Measurements from ENCODE around the gene PLCL1.

The PLCL1 gene

DNA sequence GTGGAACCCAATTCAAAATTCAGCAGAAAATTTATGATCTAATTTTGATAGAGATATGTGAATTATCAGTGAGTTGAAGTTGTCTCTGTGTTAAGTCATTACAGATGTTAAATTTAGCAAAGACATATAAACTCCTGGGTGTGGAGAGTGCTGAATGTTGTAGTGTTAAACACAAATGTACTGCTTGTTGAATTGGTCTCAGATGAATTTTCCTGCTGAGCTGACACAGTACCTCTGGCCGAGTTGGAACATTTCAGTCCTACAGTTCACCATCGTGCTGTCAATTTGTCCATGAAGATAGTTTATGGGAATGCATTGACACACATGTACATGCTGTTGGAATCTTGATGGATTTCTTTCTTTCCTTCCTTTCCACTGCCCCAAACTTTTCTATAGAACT, 255.9 kb downstream of the PLCL1 start:
- no peak for DNase-seq (ENCODE audit: low read depth in 3 of 3)

DNA sequence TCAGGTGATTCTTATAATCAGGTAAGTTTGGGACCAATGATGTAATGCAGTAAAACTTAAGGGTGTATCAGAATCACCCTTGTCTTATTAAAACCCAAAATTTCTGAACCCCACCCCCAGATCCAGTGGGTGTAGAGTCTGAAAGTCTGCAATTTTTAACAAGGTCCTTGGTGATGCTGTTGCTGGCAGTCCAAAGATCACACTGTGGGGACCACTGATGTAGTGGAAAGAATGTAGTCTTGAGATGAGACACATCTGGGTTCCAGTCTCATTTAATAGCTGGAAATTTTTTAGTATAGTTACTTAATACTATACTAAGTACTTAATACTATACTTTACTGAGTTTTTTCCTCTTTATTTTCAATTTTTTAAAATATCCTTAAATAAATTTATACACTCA, 258.4 kb downstream of the PLCL1 start:
- no peak for DNase-seq (ENCODE audit: low read depth in 3 of 3)

DNA sequence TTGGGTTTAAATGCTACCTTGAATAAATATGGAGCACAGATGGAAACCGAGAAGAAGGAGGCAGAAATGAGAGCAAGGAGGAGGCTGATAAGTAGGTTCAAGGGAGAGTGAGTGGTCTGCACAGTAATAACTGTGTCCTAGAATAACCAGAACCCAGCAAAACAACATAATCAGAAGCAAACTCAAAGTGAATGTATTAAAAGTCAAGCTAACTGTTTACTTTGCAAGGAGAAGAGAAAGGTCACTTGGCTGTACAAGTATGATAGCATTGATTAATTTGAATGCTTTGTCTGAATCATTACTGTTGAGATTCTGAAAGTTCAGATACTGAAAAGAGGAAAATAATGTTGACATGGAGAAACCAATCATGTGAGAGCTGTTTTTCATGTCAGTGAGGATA, 258.8 kb downstream of the PLCL1 start:
- DNase-seq (ENCODE audit: low read depth in 3 of 3), result no peak

DNA sequence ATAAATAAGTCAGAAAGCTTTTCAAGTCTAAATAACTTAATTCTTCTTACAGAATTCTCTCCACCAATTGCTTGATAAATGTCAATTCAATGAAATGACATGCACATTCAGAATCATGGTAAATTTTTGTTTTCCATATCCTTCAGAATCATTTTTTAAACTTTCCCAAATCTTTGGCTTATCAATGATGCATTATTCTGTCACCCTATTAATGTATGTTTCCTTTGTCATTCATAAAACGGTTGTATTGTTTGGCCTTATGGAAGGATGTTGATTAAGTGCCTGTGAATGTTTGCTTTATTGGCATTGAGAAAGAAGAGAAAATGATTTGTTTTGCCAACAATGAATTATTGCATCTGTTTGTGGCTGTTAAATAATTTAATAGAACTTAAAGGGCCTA, 260.9 kb downstream of the PLCL1 start:
- no peak for DNase-seq (ENCODE audit: low read depth in 3 of 3)

DNA sequence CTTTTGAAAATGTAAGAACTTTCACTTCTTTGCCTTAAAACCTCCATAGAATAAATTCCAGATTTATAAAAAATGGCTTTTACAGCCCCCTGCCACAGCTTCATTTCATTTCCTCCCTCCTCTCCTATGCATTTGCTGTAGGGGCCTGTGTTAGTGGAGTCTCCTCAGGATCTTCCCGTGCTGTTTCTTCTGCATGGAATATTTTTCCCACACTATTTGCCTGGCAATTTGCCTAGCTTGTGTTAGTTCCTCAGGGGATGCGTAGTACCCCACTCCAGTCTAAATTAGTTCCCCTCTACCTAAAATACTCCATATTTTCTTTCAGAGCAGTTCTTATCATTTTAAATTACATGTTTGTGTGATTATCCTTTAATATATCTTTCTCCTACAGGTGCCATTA, 262.2 kb downstream of the PLCL1 start:
- no peak for DNase-seq (ENCODE audit: low read depth in 3 of 3)

DNA sequence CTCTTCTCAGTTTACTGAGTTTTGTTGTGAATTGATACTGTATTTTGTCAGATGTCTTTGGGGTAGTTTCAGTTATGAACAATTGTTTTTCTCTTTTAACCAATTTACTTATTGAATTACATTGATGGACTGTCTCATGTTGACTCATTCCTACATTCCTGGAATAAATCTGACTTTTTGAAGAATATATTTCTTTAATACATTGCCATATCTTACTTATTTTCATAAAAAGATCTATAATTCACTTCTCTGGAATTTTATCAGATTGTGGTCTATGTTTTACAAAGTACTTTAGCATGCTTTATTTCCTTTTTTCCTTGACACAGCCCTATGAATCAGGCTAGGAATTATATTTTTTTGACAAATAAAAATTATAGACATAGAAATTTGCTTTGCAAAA, 268.3 kb downstream of the PLCL1 start:
- no peak for DNase-seq (ENCODE audit: low read depth in 3 of 3)

DNA sequence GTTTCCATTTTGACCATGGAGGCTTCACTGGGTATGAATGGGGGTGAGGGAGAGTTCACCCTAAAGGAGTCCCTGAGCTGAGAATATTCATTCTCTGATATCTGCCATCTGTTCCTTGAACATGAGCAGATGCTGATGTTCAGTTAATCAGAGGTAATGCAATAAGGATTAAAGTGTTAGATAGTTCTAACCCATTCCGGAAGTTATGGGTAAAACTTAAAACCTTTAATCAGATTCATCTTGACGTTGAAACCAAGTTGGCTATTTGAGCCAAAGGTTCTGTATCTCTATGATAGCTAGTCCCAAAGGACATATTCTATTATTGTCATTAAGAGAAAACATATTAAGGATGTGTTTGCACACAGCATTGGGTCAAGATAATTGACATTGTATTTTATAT, 268.9 kb downstream of the PLCL1 start:
- DNase-seq (ENCODE audit: low read depth in 3 of 3), result no peak

DNA sequence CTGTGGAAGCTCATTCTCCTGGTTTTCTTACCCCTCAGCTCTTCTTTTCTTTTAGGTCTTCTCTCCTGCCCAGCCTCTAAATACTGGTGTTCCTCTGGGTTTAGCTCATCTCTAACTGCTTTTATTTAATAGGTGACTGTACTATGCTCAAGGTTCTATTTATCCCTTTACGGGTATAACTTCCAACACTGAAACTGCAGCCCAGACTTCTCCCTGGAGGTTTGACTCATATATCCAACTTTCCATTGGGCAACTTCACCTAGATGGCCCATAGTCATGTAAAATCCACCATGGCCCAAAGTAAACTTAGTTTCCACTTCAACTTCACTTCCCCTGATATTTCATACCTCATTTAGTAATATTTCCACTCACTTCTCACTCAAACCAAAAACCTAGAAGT, 273.1 kb downstream of the PLCL1 start:
- no peak for DNase-seq (ENCODE audit: low read depth in 3 of 3)

DNA sequence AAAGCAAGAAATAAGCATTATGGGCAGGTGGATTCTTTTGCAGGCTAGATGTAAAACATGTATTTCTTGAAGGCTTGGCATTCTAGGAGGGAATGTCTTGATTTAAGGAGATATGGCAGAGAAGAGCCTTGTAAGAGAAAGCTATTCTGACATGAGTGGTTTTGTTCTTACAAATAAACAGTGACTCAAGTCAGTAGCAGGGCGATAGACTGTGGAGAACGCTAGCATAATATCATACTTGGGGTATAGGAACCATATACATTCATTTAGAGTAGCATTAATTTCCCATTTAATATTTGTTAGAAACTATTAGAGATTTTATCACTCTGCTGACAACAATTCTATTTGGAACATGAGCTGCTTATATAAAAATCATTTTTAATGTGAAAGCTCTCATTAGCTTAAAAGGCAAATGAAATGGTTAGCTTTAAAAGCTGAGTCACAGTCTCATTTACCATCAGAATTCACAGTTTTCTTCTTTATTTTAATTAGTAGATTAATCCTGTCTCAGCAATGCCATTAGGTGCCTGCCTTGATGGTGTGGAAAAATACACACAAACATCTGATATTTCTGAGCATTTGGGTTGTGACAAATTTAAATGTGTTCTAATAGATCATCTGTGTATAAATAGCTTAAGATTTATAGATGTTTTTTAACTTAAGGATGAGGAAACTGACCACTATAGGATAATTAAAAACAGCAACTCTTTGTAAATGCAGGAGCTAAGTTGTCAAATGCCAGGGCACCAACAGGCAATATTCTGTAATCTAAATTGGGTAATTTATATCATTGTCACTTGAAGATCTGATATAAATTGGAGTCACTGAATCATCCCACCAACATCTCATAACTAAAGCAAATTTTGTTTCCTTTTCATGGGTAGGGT, 276.7 kb downstream of the PLCL1 start:
- no peak for DNase-seq (ENCODE audit: low read depth in 3 of 3)

DNA sequence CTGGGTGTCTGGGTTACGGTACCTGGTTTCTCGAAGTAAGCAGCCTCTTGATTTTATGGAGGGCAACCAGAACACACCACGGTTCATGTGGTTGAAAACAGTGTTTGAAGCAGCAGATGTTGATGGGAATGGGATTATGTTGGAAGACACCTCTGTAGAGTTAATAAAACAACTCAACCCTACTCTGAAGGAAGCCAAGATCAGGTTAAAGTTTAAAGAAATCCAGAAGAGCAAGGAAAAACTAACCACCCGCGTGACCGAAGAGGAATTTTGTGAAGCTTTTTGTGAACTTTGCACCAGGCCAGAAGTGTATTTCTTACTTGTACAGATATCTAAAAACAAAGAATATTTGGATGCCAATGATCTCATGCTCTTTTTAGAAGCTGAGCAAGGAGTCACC, 279.8 kb downstream of the PLCL1 start:
- DNase-seq (ENCODE audit: low read depth in 3 of 3), result no peak

DNA sequence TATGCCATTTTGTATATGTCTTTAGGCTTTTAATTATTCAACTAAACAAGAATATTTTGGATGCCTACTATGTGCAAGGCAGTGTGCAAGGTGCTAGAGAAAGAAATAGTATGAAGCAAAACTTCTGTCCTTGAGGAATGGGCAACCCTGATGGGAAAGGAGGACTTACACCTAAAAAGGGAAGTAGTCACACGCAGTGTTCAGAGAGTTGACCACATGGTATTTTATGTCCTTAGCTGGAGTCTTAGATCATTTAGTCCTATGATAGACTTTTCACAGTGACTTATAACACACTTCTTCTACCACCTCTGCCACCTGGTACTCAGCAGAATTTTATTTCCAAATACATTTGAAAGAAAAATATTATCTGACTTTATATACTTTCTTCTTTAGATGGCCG, 291.6 kb downstream of the PLCL1 start:
- DNase-seq (ENCODE audit: low read depth in 3 of 3), result no peak

DNA sequence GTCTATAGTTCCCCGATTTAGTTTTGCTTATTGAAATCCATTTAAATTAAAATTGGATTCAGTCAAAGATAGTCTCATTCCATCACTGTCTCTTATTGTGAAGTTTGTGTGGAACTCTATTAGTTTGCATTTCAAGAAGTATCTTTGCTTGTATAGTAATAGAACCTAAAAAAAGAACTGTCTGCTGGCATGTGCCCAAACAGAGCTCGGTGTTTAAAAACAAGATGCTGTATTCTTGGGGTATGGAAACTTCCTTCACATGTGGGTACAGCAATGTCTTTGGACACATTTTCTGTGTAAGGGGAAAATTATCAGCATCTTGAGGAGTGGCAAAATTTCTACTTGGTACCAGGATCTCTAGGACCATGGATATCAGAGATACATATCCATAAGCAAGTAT, 292.6 kb downstream of the PLCL1 start:
- DNase-seq (ENCODE audit: low read depth in 3 of 3), result no peak

DNA sequence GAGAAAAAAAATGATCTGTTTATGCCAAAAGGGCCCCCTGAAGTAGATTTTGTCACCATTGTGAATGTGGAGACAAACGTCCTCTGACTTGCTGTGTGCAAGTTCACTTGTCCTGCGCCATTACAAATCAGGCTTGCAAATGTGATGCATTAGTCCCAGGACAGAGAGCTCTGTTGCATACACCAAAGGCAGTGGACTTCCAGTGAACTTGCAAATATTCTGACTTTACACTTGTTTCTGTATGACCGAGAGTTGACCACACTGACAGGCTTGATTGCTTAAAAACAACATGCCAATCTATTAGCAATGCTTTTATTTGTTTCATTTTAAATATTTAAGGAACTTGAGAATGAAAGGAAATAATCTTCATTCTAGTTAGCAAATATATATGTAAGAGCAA, 293.2 kb downstream of the PLCL1 start:
- no peak for DNase-seq (ENCODE audit: low read depth in 3 of 3)

DNA sequence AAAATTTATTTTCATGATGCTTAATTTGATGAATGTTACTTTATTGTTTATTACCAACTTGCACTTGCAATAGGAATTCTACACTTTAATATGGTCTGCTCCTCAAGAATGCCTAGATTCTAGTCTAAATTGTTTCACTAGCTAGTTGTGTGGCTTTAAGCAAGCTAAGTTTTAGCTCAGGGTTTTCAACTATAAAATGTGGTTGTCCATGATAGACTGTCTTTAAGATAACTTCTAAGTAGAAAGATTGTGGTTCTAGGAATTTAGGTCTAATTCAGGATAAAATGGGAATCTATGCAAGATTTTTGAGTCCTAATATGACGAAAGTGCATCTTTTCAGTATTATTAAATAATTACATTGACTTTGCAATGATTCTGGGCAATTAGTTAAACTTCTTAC, 294.0 kb downstream of the PLCL1 start:
- no peak for DNase-seq (ENCODE audit: low read depth in 3 of 3)

DNA sequence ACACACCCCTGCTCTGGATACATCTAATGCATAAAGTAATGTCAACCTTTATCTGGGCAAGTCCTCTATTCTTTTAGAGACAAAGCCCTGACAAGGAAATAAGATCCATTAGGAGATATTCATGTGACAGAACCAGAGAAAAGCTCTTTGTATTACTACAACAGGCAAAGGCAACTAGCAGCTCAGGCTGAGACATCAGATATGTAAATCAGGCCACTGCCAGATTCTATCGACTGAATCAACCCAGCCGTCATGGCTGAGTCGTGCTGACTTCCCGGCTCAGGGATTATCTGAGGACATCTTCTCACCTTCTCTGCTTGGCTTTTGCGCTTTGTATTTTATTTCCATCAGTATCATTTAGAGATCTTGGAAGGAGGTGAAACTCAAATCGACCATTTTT, 294.5 kb downstream of the PLCL1 start:
- DNase-seq (ENCODE audit: low read depth in 3 of 3), result no peak

DNA sequence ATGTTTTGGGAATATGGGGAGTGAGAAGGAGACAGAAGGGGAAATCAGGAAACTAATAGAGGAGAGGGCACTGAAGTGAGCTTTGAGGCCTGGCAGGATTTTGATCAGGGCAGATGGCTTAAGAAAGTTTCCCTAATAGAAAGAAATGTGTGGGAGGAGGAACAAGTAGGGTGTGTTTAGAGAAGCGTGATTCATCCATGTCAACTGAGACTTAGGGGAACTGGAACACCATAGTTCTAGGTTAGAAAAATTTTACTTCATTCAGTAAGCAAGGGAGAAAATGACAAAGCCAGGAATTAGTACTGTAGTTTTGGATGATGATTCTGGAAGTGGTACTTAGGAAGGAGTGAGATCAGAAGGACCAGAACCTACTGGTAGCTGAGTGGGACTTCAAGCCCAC, 296.0 kb downstream of the PLCL1 start:
- no peak for DNase-seq (ENCODE audit: low read depth in 3 of 3)

DNA sequence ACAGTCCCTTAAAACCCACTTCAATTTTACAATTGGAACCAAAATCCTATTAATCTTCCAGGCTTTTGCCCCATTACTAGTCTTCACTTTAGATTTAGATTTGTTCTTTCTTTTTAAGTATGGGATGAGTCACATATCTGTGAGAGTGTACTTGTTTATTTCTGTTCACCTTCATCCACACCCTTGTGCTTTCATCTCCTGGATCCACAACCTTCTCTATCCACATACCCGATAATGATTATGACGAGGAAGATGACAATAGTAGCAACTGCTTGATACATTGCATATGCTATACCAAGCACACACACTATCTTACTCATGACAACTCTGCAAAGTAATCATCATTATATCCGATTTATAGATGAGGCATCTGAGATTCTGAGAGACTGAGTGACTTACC, 297.3 kb downstream of the PLCL1 start:
- no peak for DNase-seq (ENCODE audit: low read depth in 3 of 3)

DNA sequence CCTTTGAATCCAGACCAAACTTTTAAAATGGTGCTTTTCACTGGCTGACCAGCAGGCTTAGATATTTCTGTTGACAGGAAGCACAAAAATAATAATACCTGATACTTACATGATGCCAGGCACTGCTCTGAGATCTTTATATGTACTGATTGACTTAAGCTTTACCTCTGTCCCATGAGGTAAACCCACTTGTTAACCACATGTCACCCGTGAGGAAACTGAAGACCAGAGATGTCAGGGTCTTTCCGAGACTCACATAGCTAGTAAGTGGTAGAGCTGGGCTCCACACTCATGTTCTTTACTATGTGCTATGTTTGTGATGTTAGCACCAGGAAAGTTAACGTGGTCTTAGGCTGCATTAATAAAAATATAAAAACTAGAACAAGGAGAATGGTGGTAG, 297.7 kb downstream of the PLCL1 start:
- DNase-seq (ENCODE audit: low read depth in 3 of 3), result no peak

DNA sequence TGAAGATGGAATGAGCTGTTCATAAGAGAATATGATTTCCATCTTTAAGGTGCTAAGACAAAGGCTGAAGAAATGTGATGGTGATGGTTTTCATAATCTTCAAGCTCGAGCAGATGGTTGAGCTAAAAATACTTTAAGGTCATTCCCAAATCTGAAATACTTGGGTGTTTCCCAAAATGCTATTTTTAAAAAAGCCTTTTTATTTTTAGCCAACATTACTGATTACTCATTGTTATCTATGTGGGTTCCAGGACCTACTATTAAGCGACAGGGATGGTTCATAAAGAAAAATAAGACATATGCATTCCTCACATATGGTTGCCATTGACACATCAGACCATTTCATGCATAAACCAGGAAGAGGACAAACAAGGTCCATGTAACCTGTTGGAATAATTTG, 298.5 kb downstream of the PLCL1 start:
- DNase-seq (ENCODE audit: low read depth in 3 of 3), result no peak

DNA sequence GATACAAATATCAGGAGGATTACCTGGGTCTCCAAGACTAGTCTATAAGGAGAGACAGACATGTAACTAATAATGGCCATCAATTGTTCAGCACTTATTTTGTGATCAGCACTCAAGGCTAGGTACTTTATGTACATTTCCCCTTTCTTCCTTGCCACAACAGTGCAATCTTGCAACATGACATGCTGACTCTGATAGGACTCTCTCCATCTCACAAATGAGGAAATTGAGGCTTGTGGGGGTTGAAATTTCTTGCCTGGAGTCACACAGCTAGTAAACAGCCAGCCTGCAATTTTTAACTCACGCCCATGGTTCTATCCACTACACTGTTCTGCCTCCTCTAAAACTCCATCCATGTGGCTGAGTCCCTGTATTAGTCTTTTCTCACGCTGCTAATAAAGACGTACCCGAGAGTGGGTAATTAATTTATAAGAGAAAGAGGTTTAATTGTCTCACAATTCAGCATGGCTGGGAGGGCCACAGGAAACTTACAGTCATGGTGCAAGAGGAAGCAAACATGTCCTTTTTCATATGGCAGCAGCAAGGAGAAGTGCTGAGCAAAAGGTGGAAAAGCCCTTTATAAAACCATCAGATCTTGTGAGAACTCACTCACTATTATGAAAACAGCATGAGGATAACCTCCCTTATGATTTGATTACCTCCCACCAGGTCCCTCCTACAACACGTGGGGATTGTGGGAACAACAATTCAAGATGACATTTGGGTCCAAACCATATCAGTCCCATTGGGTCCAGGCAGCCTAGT, 302.4 kb downstream of the PLCL1 start:
- DNase-seq (ENCODE audit: low read depth in 3 of 3), result no peak

DNA sequence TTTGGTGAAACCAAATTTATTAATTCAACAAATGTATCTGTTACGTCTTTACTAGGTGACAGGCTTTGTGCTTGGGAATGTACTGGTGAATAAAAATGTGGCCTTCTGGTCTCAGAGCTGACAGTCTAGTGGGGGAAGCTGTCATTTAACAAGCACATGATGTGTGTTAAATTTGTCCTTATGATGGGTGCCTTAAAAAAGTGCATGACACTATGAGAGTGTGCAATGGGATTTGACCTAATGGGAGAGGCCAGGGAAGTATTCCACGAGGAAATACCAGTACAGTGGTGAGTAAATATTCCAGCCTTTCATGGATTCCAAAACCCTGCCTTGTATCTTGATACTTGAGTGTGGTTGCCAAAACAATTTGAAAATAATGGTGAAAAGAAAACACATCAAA, 308.9 kb downstream of the PLCL1 start:
- DNase-seq (ENCODE audit: low read depth in 3 of 3), result no peak

DNA sequence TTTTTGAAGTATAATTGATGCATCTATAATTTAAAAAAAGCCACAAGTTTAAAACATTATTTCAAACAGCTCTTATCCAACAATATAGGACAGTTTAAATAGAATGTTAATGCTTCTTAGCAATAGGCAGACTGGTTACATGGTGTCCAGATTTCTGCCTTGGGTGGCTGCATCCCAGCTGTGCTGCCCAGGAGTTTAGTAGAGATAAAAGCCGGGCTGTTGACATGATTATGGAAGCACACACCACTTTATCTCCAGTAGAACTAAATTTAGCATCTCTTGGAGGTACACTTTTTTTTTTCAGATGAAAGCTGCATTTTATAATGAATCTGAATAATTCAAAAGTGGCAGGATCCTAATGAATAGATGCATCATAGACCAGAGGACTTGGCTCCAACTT, 309.7 kb downstream of the PLCL1 start:
- DNase-seq (ENCODE audit: low read depth in 3 of 3), result no peak

DNA sequence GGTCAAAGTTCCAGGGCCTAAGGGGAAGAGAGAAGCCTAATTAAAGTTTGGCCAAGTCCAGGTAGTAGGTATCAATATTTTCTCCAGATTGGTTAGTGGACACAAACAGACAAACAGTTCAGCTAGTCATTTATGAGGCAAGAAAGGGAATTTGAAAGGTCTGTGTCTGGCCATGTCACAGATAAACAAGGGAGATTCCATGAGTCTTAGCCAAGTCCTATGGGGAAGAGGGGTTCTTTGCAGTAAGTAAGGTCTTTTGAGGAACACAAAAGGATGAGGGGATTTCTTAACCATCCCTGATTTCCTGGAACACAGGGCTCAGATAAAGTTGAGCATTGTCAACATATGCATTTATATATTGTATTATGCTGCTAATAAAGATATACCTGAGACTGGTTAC, 310.8 kb downstream of the PLCL1 start:
- DNase-seq (ENCODE audit: low read depth in 3 of 3), result no peak

Data from stimulated activated CD4-positive, alpha-beta T cell treated with anti-CD3 and anti-CD28 coated beads, TNF-alpha, amount 100 ng/mL, for 48 hours (primary cell).